HepG2 (cell line): ENCODE results near the gene DPP7. TPM values are rescaled to one million over a fixed set of nuclear protein-coding genes. Genes with fewer than 3 reads are reported as not detected.

Source experiments
- ISL2 ChIP-seq: sonication (generic); formaldehyde crosslinking; IDR thresholded peaks from 2 replicates; pipeline ENCODE4 v1.5.0; 2020; ENCODE audit warnings: missing genetic modification reagents
- MED1 ChIP-seq: sonication (generic); formaldehyde crosslinking; IDR thresholded peaks from 2 replicates; pipeline ENCODE4 v1.4.0; 2020; ENCODE audit warnings: missing genetic modification reagents
- NFE2 ChIP-seq: sonication (generic); formaldehyde crosslinking; IDR thresholded peaks from 2 replicates; pipeline ENCODE4 v1.4.0; 2020; ENCODE audit warnings: missing genetic modification reagents
- RARG ChIP-seq: sonication (generic); formaldehyde crosslinking; IDR thresholded peaks from 2 replicates; pipeline ENCODE4 v1.4.0; 2020; ENCODE audit warnings: low read depth, mild to moderate bottlenecking, missing genetic modification reagents
- TEAD3 ChIP-seq: optimal IDR thresholded peaks from 2 replicates; pipeline ENCODE3; 2016; ENCODE audit warnings: borderline replicate concordance
- ZKSCAN8 ChIP-seq: IDR thresholded peaks from 2 replicates; pipeline ENCODE4 v1.6.1; 2016; ENCODE audit warnings: borderline replicate concordance, missing genetic modification reagents, missing compliant biosample characterization
- ZNF274 ChIP-seq: sonication (generic); formaldehyde crosslinking; IDR thresholded peaks from 2 replicates; pipeline ENCODE4 v1.5.1; 2020; ENCODE audit warnings: mild to moderate bottlenecking, missing genetic modification reagents
- ZNF335 ChIP-seq: sonication (generic); formaldehyde crosslinking; IDR thresholded peaks from 2 replicates; pipeline ENCODE4 v1.4.0; 2020; ENCODE audit warnings: missing genetic modification reagents
- ZNF501 ChIP-seq: sonication (generic); formaldehyde crosslinking; IDR thresholded peaks from 2 replicates; pipeline ENCODE4 v1.5.1; 2020; ENCODE audit warnings: mild to moderate bottlenecking, moderate library complexity, missing genetic modification reagents
- ZNF614 ChIP-seq: IDR thresholded peaks from 2 replicates; pipeline ENCODE4 v1.6.1; 2018; ENCODE audit warnings: missing biosample characterization, missing genetic modification reagents, inconsistent platforms, borderline replicate concordance
- ZNF644 ChIP-seq: IDR thresholded peaks from 2 replicates; pipeline ENCODE4 v1.6.1; 2016; ENCODE audit warnings: low read depth
- ZNF790 ChIP-seq: sonication (generic); formaldehyde crosslinking; IDR thresholded peaks from 2 replicates; pipeline ENCODE4 v1.8.0; 2022; ENCODE audit warnings: missing genetic modification reagents, mild to moderate bottlenecking, borderline replicate concordance
- polyA plus RNA-seq, 8 experiments: library from polyadenylated mRNA; depleted of rRNA in 3 of 8; stranded (reverse) in 7 of 8; unstranded in 1 of 8; fragments of >200 nt; fragmentation: Illumina TruSeq in 4 of 8; extraction: Trizol in 4 of 8; gene quantifications; 2 replicates each; pipeline versions ENCODE4 v1.2.1 to v1.2.3, GENCODE V29; 2011 to 2016; ENCODE audit warnings: low read depth in 4 of 8, missing spikeins in 1 of 8, mixed read lengths in 1 of 8; ENCODE audit not compliant: insufficient read depth in 1 of 8
- total RNA-seq, 5 experiments: library from RNA; depleted of rRNA; stranded (reverse); fragments of >200 nt; fragmentation: Illumina TruSeq; extraction: Trizol; gene quantifications; 2 replicates each; pipeline ENCODE4 v1.2.3, GENCODE V29; 2016; ENCODE audit warnings: low read depth in 1 of 5
- TF ChIP-seq, protein P1 (sequence below): sonication (generic); formaldehyde crosslinking; IDR thresholded peaks from 2 replicates; pipeline ENCODE4 v1.5.1; 2020; ENCODE audit warnings: mild to moderate bottlenecking, missing genetic modification reagents, moderate library complexity
- TF ChIP-seq, protein P2 (sequence below): sonication (generic); formaldehyde crosslinking; IDR thresholded peaks from 2 replicates; pipeline ENCODE4 v1.4.0; 2020; ENCODE audit warnings: mild to moderate bottlenecking, missing genetic modification reagents
- TF ChIP-seq, protein P3 (sequence below): sonication (generic); formaldehyde crosslinking; IDR thresholded peaks from 2 replicates; pipeline ENCODE4 v1.4.0; 2020; ENCODE audit warnings: missing genetic modification reagents
- TF ChIP-seq, protein P4 (sequence below): IDR thresholded peaks from 2 replicates; pipeline ENCODE4 v1.6.1; 2018; ENCODE audit warnings: missing genetic modification reagents
- TF ChIP-seq, protein P5 (sequence below): sonication (generic); formaldehyde crosslinking; IDR thresholded peaks from 2 replicates; pipeline ENCODE4 v1.8.0; 2022; ENCODE audit warnings: missing genetic modification reagents, mild to moderate bottlenecking, moderate library complexity, borderline replicate concordance
- TF ChIP-seq, protein P6 (sequence below): IDR thresholded peaks from 2 replicates; pipeline ENCODE4 v1.6.1; 2016; ENCODE audit warnings: low read depth, control low read depth

The DPP7 gene
- total and polyA plus RNA-seq, 2 of the 13 experiments (the other 11 are each of a cell fraction or from before 2014, with no cell fraction given): 1.2 to 4.5 TPM

DNA sequence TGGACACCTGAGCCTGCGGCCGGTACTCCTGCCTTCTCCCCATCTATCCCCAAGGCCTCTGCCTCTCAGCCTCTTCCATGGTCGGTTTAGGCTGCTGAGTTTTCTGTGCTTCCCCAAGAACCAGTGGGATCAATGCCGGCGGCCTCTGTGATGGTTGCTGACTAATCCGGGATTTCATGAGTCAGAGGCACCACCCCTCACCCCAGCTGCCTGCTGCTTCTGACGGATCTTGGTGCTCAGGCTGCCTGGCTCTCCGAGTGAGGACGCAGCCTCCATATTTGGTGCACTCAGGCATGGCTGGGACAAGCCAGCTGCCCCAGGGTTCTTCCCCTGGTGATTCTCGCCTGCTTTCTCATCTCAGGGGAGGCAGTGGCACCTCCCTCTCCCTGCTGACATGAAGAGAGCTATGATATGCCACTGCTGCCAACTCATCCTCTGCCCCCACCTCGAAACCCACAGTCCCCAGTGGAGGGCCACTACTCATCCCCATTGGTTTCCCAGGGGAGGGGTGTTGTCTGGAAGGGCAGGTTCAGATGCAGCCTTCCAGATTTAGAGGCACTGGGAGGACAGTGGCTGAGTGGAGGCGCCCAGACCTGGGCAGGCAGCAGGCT, 31.0 kb downstream of the DPP7 start (continued):
- TF ChIP-seq, protein P1, sequence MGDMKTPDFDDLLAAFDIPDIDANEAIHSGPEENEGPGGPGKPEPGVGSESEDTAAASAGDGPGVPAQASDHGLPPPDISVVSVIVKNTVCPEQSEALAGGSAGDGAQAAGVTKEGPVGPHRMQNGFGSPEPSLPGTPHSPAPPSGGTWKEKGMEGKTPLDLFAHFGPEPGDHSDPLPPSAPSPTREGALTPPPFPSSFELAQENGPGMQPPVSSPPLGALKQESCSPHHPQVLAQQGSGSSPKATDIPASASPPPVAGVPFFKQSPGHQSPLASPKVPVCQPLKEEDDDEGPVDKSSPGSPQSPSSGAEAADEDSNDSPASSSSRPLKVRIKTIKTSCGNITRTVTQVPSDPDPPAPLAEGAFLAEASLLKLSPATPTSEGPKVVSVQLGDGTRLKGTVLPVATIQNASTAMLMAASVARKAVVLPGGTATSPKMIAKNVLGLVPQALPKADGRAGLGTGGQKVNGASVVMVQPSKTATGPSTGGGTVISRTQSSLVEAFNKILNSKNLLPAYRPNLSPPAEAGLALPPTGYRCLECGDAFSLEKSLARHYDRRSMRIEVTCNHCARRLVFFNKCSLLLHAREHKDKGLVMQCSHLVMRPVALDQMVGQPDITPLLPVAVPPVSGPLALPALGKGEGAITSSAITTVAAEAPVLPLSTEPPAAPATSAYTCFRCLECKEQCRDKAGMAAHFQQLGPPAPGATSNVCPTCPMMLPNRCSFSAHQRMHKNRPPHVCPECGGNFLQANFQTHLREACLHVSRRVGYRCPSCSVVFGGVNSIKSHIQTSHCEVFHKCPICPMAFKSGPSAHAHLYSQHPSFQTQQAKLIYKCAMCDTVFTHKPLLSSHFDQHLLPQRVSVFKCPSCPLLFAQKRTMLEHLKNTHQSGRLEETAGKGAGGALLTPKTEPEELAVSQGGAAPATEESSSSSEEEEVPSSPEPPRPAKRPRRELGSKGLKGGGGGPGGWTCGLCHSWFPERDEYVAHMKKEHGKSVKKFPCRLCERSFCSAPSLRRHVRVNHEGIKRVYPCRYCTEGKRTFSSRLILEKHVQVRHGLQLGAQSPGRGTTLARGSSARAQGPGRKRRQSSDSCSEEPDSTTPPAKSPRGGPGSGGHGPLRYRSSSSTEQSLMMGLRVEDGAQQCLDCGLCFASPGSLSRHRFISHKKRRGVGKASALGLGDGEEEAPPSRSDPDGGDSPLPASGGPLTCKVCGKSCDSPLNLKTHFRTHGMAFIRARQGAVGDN (CRISPR knock-in tag): peak; percentile 53
- TF ChIP-seq, protein P2, sequence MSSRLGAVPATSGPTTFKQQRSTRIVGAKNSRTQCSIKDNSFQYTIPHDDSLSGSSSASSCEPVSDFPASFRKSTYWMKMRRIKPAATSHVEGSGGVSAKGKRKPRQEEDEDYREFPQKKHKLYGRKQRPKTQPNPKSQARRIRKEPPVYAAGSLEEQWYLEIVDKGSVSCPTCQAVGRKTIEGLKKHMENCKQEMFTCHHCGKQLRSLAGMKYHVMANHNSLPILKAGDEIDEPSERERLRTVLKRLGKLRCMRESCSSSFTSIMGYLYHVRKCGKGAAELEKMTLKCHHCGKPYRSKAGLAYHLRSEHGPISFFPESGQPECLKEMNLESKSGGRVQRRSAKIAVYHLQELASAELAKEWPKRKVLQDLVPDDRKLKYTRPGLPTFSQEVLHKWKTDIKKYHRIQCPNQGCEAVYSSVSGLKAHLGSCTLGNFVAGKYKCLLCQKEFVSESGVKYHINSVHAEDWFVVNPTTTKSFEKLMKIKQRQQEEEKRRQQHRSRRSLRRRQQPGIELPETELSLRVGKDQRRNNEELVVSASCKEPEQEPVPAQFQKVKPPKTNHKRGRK (CRISPR knock-in tag): no peak
- TF ChIP-seq ZNF274 (no peak), ZKSCAN8 (CRISPR knock-in tag) (0 out of 2 replicates have a peak, but pooled peaks have one; percentile 18), NFE2 (CRISPR knock-in tag) (no peak), ZNF501 (peak; percentile 51; the same call in 1 of the 2 replicates), ZNF644 (no peak), MED1 (CRISPR knock-in tag) (0 out of 2 replicates have a peak, but pooled peaks have one; percentile 22), ZNF614 (CRISPR knock-in tag) (peak; percentile 38; the same call in 1 of the 2 replicates), ZNF790 (CRISPR knock-in tag) (no peak), TEAD3 (CRISPR knock-in tag) (no peak), ZNF335 (CRISPR knock-in tag) (no peak), RARG (CRISPR knock-in tag) (no peak), ISL2 (CRISPR knock-in tag) (no peak)
- TF ChIP-seq, protein P3, sequence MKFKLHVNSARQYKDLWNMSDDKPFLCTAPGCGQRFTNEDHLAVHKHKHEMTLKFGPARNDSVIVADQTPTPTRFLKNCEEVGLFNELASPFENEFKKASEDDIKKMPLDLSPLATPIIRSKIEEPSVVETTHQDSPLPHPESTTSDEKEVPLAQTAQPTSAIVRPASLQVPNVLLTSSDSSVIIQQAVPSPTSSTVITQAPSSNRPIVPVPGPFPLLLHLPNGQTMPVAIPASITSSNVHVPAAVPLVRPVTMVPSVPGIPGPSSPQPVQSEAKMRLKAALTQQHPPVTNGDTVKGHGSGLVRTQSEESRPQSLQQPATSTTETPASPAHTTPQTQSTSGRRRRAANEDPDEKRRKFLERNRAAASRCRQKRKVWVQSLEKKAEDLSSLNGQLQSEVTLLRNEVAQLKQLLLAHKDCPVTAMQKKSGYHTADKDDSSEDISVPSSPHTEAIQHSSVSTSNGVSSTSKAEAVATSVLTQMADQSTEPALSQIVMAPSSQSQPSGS: no peak
- TF ChIP-seq, protein P4, sequence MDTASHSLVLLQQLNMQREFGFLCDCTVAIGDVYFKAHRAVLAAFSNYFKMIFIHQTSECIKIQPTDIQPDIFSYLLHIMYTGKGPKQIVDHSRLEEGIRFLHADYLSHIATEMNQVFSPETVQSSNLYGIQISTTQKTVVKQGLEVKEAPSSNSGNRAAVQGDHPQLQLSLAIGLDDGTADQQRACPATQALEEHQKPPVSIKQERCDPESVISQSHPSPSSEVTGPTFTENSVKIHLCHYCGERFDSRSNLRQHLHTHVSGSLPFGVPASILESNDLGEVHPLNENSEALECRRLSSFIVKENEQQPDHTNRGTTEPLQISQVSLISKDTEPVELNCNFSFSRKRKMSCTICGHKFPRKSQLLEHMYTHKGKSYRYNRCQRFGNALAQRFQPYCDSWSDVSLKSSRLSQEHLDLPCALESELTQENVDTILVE (CRISPR knock-in tag): no peak
- TF ChIP-seq, protein P5, sequence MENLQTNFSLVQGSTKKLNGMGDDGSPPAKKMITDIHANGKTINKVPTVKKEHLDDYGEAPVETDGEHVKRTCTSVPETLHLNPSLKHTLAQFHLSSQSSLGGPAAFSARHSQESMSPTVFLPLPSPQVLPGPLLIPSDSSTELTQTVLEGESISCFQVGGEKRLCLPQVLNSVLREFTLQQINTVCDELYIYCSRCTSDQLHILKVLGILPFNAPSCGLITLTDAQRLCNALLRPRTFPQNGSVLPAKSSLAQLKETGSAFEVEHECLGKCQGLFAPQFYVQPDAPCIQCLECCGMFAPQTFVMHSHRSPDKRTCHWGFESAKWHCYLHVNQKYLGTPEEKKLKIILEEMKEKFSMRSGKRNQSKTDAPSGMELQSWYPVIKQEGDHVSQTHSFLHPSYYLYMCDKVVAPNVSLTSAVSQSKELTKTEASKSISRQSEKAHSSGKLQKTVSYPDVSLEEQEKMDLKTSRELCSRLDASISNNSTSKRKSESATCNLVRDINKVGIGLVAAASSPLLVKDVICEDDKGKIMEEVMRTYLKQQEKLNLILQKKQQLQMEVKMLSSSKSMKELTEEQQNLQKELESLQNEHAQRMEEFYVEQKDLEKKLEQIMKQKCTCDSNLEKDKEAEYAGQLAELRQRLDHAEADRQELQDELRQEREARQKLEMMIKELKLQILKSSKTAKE (CRISPR knock-in tag): no peak
- TF ChIP-seq, protein P6, sequence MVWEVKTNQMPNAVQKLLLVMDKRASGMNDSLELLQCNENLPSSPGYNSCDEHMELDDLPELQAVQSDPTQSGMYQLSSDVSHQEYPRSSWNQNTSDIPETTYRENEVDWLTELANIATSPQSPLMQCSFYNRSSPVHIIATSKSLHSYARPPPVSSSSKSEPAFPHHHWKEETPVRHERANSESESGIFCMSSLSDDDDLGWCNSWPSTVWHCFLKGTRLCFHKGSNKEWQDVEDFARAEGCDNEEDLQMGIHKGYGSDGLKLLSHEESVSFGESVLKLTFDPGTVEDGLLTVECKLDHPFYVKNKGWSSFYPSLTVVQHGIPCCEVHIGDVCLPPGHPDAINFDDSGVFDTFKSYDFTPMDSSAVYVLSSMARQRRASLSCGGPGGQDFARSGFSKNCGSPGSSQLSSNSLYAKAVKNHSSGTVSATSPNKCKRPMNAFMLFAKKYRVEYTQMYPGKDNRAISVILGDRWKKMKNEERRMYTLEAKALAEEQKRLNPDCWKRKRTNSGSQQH: no peak
